Forelimb muscle (tissue), 1 donor: ENCODE measurements around the gene BCKDHA. TPM values are rescaled to one million over a fixed set of nuclear protein-coding genes. Genes with fewer than 3 reads are reported as not detected.
"Not testable (repeated sequence)": the region's sequence is repeated elsewhere in the genome, so short reads cannot be mapped to it uniquely, and the experiment has no call there.

Experiments
- DNase-seq: peaks from one replicate; pipeline ENCODE4 v3.0.0-alpha.2; 2013; ENCODE audit warnings: low read depth
- polyA plus RNA-seq: library from polyadenylated mRNA; unstranded; fragments of 120-200 nt; gene quantifications from one replicate; pipeline ENCODE4 v1.2.1, GENCODE V29; 2013; ENCODE audit not compliant: insufficient read length

Gene BCKDHA
- polyA plus RNA-seq, 1 donor, result 28.8 TPM

DNA sequence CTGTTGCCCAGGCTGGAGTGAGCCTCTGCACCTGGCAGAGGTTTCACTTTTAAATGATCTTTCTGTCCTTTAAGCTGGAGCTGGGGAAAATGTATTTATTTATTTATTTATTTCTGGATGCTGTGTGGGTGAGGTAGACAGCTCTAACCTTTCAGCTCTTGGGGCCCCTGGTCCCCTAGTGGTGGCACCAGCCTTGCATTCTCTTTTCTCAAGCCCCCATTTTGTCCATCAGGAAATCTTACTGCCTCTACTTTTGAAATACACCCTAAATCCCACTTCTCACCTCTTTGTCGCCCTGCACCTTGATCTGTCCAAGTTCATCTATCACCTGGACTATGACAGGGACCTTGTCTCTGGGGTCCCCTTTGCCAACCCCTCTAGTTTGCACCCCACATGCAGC lies 31.5 kb upstream of the BCKDHA start:
- no peak for DNase-seq

DNA sequence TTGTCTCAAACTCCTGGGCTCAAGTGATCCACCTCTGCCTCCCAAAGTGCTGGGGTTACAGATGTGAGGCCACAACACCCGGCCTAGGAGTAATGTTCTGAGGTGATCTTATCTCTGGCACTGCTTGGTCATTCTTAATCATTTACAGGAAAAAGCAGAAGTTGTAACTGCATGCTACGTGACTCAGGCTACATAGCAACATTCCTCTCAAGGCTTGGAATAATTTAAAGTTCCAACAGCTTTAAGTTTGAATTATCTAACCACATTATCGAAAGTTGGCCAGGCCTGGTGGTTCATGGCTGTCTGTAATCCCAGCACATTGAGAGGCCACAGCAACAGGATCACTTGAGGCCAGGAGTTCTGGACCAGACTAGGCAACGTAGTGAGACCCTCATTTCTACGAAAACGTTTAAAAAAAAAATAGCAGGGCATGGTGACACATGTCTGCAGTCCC lies 29.7 kb upstream of the BCKDHA start:
- no peak for DNase-seq

DNA sequence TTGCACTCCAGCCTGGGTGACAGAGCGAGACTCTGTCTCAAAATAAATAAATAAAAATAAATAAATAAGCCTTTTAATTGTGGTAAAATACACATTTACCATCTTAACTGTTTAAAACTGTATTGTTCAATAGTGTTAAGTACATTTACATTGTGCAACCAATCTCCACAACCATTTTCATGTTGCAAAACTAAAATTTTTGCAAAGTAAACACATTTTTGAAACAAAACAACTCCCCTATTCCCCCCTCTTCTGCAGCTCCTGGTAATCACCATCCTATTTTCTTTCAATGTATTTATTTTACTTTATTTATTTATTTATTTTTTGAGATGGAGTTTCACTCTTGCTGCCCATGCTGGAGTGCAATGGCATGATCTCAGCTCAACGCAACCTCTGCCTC lies 27.8 kb upstream of the BCKDHA start:
- DNase-seq, result no peak

DNA sequence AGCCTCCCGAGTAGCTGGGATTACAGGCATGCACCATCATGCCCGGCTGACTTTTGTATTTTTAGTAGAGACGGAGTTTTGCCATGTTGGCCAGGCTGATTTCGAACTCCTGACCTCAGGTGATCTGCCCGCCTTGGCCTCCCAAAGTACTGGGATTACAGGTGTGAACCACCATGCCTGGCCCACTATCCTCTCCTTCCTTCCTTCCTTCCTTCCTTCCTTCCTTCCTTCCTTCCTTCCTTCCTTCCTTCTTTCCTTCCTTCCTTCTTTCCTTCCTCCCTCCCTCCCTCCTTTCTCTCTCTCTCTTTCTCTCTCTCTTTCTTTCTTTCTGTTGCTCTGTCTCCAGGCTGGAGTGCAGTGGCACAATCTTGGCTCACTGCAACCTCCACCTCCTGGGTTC lies 26.5 kb upstream of the BCKDHA start:
- DNase-seq, result not testable (repeated sequence)

DNA sequence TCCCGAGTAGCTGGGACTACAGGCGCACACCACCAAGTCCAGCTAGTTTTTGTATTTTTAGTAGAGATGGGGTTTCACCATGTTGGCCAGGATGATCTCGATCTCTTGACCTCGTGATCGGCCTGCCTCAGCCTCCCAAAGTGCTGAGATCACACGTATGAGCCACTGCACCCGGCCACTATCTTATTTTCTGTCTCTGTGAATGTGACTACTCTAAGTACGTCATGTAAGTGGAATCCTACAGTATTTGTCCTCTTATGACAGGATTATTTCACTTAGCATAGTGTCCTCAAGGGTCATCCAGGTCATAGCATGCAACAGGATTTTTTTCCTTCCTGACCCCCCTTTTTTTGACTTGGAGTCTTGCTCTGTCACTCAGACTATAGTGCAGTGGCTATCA lies 26.1 kb upstream of the BCKDHA start:
- DNase-seq, result no peak

DNA sequence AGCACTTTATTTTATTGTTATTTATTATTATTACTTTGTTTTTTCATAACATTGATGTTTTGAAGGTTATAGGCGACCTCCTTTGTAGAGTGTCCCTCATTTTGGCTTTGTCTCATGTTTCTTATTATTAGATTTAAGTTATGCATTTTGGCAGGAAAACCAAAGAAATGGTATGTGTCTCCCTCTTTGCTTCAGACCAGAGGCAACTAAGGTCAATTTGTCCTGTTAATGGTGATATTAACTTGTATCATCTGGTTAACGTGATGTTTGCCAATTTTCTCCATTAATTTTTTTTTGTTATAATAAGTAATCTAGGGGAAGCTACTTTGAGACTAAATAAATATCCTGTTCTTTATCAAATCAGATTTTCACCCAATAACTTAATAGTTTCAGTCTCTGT lies 25.1 kb upstream of the BCKDHA start:
- DNase-seq, result no peak

DNA sequence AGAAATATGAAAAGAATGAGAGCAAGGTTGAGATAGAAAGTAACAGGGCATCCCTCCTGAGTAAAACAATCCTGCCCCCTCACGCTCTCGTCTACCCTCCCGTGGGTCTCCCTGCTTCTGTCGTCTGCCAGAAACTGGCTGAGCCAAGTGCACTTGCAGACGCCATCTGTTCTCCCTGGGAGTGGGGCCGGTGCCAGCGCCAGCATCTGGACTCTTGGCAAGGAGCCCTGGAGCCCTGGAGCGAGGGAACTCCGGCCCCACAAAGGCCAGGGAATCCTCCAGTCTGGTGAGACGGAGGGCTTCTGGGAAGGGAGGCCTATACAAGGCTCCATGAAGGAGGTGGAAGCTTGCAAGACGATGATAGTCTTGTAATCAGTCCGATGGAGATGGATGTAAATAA lies 23.6 kb upstream of the BCKDHA start:
- DNase-seq, result no peak

DNA sequence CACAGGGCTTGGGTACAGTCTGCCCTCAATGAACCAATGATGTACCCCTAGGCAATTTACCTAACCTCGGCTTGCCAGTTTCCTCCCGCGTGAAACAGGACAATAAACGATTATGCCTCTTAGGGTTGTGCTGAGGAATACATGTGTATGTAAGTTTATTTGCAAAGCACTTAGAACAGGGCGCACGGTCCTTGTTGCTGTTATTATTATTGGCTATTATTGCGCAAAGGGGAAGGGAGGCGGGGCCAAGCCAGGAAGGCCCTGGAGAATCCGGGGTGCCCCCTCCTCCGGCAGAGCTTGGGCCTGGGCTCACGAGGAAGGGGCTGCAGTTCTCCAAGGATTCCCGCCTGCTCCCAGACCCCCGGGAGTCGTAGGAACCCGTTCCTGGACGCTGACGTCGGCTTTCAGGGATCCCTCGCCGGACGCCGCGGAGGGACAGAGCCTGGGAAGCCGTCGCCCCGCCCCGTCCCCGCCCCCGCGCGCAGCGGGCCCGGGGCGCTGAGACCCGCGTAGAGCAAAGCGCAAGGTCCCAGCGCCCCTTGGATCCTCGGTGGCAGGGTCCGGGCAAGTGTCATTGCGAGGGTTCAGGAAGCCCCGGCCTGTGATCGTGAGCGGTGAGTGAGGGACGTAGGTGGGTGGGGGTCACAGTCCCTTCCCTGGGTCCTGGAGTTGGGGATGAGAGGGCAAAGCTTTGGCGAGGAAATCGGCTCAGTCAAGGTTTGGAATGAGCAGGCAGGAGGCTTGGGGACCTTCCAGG lies 21.2 kb upstream of the BCKDHA start, which contains the start of gene TMEM91:
Gene TMEM91, plus strand, starts transcription at position 293 of the 757 bp plus-strand sequence. CDS start 1,777 bp downstream, outside the sequence.
- DNase-seq, result no peak

DNA sequence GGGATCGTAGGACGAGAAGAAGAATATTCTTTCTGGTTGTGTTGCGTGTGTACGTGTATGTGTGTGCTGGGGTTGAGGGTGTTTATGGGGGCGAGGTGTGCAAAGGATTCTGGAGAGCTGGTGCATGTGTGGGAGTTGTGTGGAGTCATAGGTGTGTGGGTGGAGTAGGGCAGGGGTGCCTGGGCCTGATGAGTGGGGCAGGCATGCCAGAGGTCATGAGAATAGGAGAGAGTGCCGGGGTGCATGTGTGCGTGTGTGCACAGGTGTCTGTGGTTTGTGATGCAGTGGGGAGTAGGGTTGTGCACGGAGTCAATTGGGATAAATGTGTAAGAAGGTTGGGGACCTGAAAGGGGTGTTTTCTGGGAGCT lies 20.6 kb upstream of the BCKDHA start:
- no peak for DNase-seq

DNA sequence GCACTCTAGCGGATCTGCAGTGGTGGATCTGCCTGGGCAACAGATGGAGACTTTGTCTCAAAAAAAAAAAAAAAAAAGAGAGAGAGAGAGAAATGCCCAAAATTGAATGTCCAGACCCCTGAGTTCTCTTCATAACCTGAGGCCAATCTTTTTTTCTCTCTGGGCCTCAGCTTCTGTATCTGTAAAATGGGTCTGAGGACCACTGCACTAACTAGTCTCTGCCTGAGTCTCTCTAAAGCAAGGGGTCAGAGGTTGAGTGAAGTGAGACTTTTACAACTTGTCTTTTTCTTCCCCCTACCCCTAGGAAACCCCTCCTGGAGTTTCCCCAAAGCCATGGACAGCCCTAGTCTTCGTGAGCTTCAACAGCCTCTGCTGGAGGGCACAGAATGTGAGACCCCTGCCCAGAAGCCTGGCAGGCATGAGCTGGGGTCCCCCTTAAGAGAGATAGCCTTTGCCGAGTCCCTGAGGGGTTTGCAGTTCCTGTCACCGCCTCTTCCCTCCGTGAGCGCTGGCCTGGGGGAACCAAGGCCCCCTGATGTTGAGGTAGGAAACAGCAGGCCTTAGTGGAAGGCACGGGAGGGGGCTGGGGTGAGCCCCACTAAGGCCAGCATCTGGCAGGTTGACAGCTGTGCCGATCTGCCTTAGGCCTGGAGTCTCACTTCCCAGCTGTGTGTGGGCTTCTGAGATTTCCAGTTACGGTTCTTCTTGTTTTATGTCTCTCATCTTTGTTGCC lies 19.5 kb upstream of the BCKDHA start:
- DNase-seq, result no peak

DNA sequence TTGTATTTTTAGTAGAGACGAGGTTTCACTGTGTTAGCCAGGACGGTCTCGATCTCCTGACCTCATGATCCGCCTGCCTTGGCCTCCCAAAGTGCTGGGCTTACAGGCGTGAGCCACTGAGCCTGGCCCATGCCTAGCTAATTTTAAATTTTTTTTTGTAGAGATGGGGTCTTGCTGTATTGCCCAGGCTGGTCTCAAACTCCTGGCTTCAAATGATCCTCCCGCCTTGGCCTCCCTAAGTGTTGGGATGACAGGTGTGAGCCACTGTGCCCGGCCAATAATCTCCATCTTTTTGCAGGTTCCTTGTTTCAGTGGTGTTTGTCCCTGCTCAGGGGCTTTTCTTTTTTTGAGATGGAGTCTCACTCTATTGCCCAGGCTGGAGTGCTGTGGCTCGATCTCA lies 16.1 kb upstream of the BCKDHA start:
- DNase-seq, result not testable (repeated sequence)

DNA sequence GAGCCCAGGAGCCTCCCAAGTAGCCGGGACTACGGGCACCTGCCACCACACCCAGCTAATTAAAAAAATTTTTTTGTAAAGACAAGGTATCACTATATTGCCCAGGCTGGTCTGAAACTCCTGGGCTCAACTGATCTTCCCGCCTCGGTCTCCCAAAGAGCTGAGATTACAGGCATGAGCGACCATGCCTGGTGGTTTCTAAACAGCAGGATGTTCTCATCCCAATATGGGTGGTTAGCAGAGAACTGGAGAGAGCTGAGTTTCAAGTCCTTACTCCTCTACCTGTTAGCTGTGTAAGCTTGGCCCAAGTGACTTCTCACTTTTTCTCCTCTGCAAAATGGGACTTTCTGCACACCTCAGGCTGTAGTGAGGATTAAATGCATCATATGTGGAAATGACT lies 13.3 kb upstream of the BCKDHA start:
- no peak for DNase-seq

DNA sequence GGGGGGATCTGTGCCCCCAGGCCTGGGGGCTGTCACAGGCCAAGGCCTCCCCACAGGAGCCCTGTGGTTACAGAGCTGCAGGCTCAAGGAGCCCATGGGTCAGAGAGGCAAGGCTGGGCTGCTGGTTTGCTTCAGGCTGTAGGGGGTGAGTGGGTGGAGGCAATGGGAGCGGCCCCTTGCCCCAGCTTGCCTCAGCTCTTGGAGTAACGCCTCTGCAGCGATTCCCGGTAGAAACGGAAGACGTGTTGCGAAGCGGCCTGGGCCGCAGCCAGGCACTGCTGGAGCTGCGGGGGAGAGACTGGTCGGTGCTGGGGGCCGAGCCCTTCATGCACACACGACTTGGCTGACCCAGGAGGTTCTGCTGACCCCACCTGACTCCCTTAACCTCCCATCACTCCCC lies 11.2 kb upstream of the BCKDHA start:
- no peak for DNase-seq

DNA sequence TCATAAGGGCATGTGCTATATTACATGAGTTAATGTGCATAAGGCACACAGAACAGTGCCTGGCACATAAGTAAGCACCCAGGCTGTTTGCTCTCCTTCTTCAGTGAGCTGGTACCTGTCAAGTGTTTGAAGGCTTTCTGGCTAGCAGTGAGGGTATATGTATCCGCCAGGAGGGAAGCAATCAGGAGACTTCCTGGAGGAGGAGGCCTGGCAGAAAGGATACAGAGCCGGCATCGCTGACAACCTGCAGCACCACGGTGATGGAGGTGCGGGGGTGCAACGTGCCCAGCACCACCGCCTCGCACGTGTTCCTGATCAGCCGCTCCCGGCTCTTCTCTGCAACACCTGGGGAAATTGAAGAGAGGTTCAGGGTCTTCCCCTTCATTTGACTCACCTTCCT lies 6.0 kb upstream of the BCKDHA start:
- no peak for DNase-seq

DNA sequence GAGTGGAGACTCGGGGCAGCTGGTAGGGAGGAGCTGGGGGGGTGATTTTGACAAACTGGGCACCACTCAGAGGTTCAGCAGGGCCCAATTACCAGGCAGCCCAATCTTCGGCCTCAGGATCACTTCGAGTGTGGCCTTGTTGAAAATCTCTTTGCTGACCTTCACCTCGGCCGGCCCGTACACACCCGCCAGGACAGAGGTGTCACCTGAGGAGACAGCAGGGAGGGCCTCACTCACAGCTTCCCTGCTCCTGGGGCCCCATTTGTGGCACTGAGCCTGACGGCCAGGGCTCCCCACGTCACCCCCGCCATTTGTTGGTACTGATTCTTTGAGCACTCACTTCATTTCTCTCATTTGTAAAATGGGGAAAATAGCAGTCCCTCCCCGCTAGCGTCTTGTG lies 4.8 kb upstream of the BCKDHA start:
- no peak for DNase-seq

DNA sequence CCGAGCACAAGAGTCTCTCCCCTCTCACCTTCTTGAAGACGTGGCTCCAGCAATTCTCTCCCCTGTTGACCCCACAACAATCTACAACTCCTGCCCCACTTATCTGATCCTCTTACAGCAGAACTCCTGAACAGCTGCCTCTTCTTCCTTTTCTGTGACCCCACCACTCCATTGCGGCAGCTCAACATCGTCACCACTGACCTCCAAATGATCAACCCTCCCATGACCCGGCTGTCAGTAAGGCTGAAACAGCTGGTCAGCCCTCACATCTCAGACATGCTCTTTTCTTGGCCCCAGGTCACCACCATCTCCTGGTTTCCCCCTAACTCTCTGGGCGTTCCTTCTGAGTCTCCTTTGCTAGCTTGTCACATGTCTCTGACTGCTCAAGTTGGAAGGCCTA lies 2.3 kb upstream of the BCKDHA start:
- no peak for DNase-seq

DNA sequence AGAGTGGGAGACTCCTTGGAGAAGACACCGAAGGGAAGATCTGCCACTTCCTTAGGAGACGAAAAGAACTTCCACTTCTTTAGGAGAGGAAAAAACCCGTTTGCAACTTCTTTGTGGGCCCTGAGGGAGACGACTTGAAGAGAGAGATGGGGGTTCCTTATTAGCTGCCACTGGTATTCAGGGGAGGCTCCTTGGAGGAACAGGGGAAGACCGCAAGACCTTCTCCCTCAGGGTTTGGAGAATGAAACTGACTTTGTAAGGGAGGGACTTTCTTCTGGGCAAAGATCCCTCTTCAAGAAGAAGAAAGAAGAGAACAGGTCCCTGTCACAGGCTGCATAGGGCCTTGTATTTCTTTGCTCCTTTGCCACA lies 416 bp downstream of the BCKDHA start:
- no peak for DNase-seq

DNA sequence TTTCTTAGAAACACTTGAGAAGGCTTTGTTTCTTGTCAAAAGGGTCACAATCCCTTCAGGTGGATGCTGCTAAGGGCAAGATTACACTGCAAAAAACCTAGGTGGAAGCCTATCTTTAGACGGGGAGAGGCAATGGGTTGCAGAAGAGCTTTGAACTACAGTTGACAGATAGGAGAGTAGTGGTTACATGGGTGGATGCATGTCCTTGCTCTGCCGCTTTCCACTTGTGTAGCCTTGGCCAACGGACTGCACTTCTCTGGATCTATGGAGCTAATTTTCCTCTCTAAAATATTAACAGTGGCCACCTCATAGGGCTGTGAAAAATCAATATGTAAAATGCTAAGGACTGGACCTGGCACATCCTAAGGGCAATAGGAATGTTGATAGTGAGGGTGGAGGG lies 980 bp downstream of the BCKDHA start:
- no peak for DNase-seq

DNA sequence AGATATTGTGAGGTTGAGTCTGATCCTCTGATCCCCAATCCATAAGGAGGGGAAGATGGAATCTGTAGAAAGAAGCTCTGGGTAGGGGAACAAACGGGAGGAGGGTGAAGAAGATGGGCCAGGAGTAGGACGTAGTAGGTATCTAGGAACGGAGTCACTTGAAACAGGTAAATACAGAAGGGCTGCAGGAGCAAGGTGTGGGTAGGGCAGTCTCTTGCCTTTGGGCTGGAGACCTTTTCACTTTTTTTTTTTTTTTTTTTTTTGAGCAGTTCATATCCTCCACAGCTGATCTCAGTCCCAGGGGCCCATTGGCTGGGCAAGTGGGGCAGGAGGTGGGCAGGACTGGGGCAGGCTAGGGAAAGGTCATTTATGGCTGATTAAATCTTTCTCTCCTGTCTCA lies 1.5 kb downstream of the BCKDHA start:
- DNase-seq, result no peak

DNA sequence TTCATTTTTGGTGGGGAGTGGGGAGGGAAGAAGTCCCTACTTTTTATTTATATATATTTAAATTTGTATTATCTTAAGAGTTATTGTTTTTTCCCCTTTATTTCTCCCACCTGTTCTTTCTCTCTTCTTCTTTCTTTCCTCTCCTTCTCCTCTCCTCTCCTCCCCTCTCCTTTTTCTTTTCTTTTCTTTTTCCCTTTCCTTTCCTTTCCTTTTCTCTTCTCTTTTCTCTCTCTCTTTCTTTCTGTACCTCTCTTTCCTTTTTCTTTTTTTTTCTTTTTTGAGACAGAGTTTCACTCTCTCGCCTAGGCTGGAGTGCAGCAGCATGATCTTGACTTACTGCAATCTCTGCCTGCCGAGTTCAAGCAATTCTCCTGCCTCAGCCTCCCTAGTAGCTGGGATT lies 1.9 kb downstream of the BCKDHA start:
- no peak for DNase-seq

DNA sequence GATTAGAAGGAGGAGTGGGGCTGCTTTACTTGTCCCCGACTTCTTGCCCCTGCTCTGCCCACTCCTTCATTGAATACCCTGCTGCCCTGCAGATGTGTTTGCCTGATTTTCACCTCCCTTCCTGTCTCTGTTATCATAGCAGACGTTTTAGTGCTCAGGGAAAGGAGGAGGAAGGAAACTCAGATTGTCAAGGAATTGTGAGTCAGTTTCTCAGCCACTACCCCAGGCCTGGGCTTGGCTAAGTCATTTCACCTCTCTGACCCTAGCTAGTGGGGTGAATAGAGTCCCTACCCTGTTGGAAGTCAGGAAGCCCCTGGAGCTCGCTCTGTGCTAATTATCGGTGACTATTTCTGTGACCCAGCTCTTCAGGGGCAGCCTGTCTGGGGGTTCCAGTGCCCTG lies 3.9 kb downstream of the BCKDHA start:
- no peak for DNase-seq

DNA sequence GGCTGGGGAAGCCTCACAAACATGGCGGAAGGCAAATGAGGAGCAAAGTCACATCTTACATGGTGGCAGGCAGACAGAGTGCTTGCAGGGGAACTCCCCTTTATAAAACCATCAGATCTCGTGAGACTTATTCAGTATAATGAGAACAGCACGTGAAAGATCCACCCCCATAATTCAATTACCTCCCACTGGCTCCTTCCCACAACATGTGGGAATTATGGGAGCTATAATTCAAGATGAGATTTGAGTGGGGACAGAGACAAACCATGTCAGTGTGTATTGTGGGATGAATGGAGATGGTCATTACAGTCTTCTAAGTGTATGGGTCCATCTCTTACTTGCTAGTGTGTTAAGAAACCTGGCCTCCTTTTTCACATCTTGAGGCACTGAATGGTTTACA lies 4.4 kb downstream of the BCKDHA start:
- no peak for DNase-seq

DNA sequence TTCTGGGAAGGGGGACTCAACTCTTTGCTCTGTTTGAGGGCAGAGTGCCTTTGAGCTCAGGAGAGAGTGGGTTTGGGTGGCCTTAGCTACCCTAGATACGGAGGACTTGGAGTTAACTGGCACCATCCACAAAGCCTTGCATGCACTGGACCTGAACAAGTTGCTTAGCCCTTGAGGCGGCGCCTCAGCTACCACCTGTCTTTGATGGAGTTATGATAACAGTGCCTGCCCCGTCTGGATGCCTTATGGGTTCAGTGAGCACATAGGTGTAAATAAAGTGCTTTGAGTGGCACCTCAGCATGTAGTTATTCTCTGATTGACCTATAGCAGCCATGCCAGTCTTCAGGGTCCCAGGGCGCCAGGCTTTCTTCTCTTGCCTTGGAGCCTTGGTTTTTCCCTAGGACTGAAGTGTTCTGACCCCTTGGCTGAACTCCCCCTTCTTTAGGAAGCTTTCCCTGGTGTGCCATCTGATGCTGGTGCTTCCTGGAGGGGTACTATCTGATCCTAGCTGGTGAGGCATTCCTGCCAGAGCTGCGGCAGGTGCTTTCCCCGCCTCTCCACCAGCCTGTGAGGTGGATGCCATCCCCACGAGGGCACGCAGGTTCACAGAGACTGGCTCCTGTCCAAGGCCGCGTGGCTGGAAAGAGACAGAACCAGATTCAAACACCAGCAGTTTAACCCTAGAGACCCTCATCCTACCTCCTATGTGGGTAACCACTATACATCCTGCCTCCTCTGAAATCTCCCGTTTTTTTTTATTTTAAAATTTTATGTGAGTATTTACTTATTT lies 5.8 kb downstream of the BCKDHA start:
- no peak for DNase-seq
